22Rv1 (cell line): Measurements from ENCODE around the gene MDM2.
A peak's percentile ranks its signal among the peaks of the same experiment; 100 is the strongest.
"Not testable (repeated sequence)": the region's sequence is repeated elsewhere in the genome, so short reads cannot be mapped to it uniquely, and the experiment has no call there.

Source experiments
- H3K27ac ChIP-seq: fragments of 450-650 bp; 2 replicates; pipeline ENCODE4 v1.5.1; 2017
- ZFX ChIP-seq: fragments of 450-650 bp; IDR thresholded peaks from 2 replicates; pipeline ENCODE4 v1.6.1; 2017; ENCODE audit warnings: antibody characterized with exemption, borderline replicate concordance
- TF ChIP-seq, protein P1 (sequence below): fragments of 450-650 bp; IDR thresholded peaks from 2 replicates; pipeline ENCODE4 v1.5.1; 2017; ENCODE audit warnings: mild to moderate bottlenecking

Gene MDM2

GRCh38 chr12:68806488-68807237, 1.3 kb upstream of the MDM2 start:
- peak overlapping the region; percentile 100 for H3K27ac ChIP-seq
- TF ChIP-seq, protein P1, sequence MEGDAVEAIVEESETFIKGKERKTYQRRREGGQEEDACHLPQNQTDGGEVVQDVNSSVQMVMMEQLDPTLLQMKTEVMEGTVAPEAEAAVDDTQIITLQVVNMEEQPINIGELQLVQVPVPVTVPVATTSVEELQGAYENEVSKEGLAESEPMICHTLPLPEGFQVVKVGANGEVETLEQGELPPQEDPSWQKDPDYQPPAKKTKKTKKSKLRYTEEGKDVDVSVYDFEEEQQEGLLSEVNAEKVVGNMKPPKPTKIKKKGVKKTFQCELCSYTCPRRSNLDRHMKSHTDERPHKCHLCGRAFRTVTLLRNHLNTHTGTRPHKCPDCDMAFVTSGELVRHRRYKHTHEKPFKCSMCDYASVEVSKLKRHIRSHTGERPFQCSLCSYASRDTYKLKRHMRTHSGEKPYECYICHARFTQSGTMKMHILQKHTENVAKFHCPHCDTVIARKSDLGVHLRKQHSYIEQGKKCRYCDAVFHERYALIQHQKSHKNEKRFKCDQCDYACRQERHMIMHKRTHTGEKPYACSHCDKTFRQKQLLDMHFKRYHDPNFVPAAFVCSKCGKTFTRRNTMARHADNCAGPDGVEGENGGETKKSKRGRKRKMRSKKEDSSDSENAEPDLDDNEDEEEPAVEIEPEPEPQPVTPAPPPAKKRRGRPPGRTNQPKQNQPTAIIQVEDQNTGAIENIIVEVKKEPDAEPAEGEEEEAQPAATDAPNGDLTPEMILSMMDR: no peak
- no peak for TF ChIP-seq ZFX

- H3K27ac ChIP-seq: peak overlapping the region; percentile 100
Observed at GRCh38 chr12:68807274-68807575, 752 bp upstream of the MDM2 start.

DNA sequence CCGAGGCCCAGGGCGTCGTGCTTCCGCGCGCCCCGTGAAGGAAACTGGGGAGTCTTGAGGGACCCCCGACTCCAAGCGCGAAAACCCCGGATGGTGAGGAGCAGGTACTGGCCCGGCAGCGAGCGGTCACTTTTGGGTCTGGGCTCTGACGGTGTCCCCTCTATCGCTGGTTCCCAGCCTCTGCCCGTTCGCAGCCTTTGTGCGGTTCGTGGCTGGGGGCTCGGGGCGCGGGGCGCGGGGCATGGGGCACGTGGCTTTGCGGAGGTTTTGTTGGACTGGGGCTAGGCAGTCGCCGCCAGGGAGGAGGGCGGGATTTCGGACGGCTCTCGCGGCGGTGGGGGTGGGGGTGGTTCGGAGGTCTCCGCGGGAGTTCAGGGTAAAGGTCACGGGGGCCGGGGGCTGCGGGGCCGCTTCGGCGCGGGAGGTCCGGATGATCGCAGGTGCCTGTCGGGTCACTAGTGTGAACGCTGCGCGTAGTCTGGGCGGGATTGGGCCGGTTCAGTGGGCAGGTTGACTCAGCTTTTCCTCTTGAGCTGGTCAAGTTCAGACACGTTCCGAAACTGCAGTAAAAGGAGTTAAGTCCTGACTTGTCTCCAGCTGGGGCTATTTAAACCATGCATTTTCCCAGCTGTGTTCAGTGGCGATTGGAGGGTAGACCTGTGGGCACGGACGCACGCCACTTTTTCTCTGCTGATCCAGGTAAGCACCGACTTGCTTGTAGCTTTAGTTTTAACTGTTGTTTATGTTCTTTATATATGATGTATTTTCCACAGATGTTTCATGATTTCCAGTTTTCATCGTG, 612 bp downstream of the MDM2 start:
- TF ChIP-seq, protein P1: peak; percentile 64
- TF ChIP-seq ZFX: no peak
- H3K27ac ChIP-seq: peak overlapping the region; percentile 100

GRCh38 chr12:68809190-68810026, 1.4 kb downstream of the MDM2 start:
- H3K27ac ChIP-seq: peak overlapping the region; percentile 100
- TF ChIP-seq, protein P1: no peak
- no peak for TF ChIP-seq ZFX

DNA sequence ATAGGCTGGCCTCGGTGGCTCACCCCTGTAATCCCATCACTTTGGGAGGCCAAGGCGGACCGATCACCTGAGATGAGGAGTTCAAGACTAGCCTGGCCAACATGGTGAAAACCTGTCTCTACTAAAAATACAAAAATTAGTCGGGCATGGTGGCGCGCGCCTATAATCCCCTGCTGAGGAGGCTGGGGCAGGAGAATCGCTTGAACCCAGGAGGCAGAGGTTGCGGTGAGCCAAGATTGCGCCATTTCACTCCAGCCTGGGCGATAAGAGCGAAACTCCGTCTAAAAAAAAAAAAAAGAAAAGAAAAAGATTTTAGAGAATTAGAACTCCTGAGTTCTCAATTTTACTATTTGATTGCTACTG, 2.0 kb downstream of the MDM2 start:
- peak overlapping the region; percentile 100 for H3K27ac ChIP-seq

GRCh38 chr12:68811573-68811972, 3.6 kb downstream of the MDM2 start:
- H3K27ac ChIP-seq: not testable (repeated sequence)

- TF ChIP-seq, protein P1: no peak
- no peak for TF ChIP-seq ZFX
- H3K27ac ChIP-seq: no peak overlapping the region
Observed at GRCh38 chr12:68812553-68813241, 4.7 kb downstream of the MDM2 start.

- no peak overlapping the region for H3K27ac ChIP-seq
- TF ChIP-seq, protein P1: no peak
- TF ChIP-seq ZFX: no peak
Observed at GRCh38 chr12:68813242-68813593, 5.2 kb downstream of the MDM2 start.
